OCI-LY3 (cell line): ENCODE measurements around the gene CTNND1.

ENCODE experiments used
- H2AFZ ChIP-seq: fragments of 200-600, 300-600 bp; shearing (Covaris generic); 2 replicates; pipeline ENCODE4 v1.6.0; 2014; ENCODE audit warnings: antibody characterized with exemption, low read depth, low read length
- H3K27ac ChIP-seq: fragments of 200-600, 300-600 bp; sonication (generic); 2 replicates; pipeline ENCODE4 v1.5.1; 2014; ENCODE audit warnings: mild to moderate bottlenecking, low read length, moderate library complexity, mixed read lengths
- H3K27me3 ChIP-seq: fragments of 200-600, 300-600 bp; sonication (generic); 2 replicates; pipeline ENCODE4 v1.6.1; 2014; ENCODE audit warnings: low read depth, low read length, mixed read lengths
- H3K36me3 ChIP-seq: fragments of 200-600, 300-600 bp; sonication (generic); replicated peaks from 2 replicates; pipeline ENCODE3; 2014; ENCODE audit warnings: low read depth, low read length, mixed read lengths
- H3K4me1 ChIP-seq: fragments of 300-600, 200-600 bp; sonication (generic); 2 replicates; pipeline ENCODE4 v1.6.1; 2014; ENCODE audit warnings: low read length, mixed read lengths
- H3K4me2 ChIP-seq: fragments of 200-600, 300-600 bp; sonication (generic); 2 replicates; pipeline ENCODE4 v1.6.1; 2014; ENCODE audit warnings: low read length, mixed read lengths
- H3K4me3 ChIP-seq: fragments of 300-600, 200-600 bp; sonication (generic); 2 replicates; pipeline ENCODE4 v1.5.1; 2014; ENCODE audit warnings: antibody characterized with exemption, mild to moderate bottlenecking, low read length, moderate library complexity
- H3K79me2 ChIP-seq: fragments of 300-600, 200-600 bp; shearing (Covaris generic); 2 replicates; pipeline ENCODE4 v1.6.1; 2014; ENCODE audit warnings: mild to moderate bottlenecking, low read length, mixed read lengths
- H3K9ac ChIP-seq: fragments of 300-600, 200-600 bp; shearing (Covaris generic); 2 replicates; pipeline ENCODE4 v1.6.0; 2014; ENCODE audit warnings: mild to moderate bottlenecking, low read length, moderate library complexity
- H3K9me3 ChIP-seq: fragments of 200-600, 300-600 bp; shearing (Covaris generic); 2 replicates; pipeline ENCODE4 v1.6.1; 2014; ENCODE audit warnings: low read length, mixed read lengths; ENCODE audit not compliant: insufficient read depth
- H4K20me1 ChIP-seq: fragments of 200-600, 300-600 bp; sonication (generic); 2 replicates; pipeline ENCODE4 v1.6.1; 2016; ENCODE audit warnings: low read length, mixed read lengths; ENCODE audit not compliant: insufficient read depth
- CTCF ChIP-seq: fragments of 200-600, 300-600 bp; sonication (generic); IDR thresholded peaks from 2 replicates; pipeline ENCODE4 v1.5.1; 2014; ENCODE audit warnings: antibody characterized with exemption, low read length, low read depth
- EZH2phosphoT487 ChIP-seq: fragments of 200-600 bp; shearing (Covaris generic); IDR thresholded peaks from 2 replicates; pipeline ENCODE4 v1.6.1; 2018; ENCODE audit warnings: antibody characterized with exemption, mixed run types, low read depth

The CTNND1 gene

GRCh38 chr11:57772562-57772961 lies 11.0 kb downstream of the CTNND1 start:
- Histone ChIP-seq H3K4me1 (no peaks in the 10 kb centered on the region), H3K9me3 (no peaks in the 10 kb centered on the region), H3K36me3 (no peaks in the 10 kb centered on the region), H3K4me2 (no peak overlapping the region), H3K79me2 (no peaks in the 10 kb centered on the region), H2AFZ (no peak overlapping the region), H4K20me1 (no peaks in the 10 kb centered on the region), H3K9ac (no peak overlapping the region), H3K27ac (no peak overlapping the region), H3K27me3 (no peaks in the 10 kb centered on the region), H3K4me3 (no peak overlapping the region)
- no peak for TF ChIP-seq EZH2phosphoT487
- no peak for TF ChIP-seq CTCF

GRCh38 chr11:57773026-57773598 lies 11.5 kb downstream of the CTNND1 start:
- H2AFZ ChIP-seq = no peak overlapping the region
- H3K27me3 ChIP-seq = no peaks in the 10 kb centered on the region
- no peak overlapping the region for H3K4me3 ChIP-seq
- no peak overlapping the region for H3K9ac ChIP-seq
- H3K4me1 ChIP-seq = no peaks in the 10 kb centered on the region
- no peak for TF ChIP-seq CTCF
- no peak for TF ChIP-seq EZH2phosphoT487
- no peaks in the 10 kb centered on the region for H3K36me3 ChIP-seq
- H3K27ac ChIP-seq = no peak overlapping the region
- no peaks in the 10 kb centered on the region for H4K20me1 ChIP-seq
- H3K4me2 ChIP-seq = no peak overlapping the region
- H3K79me2 ChIP-seq = no peaks in the 10 kb centered on the region
- H3K9me3 ChIP-seq = no peaks in the 10 kb centered on the region

DNA sequence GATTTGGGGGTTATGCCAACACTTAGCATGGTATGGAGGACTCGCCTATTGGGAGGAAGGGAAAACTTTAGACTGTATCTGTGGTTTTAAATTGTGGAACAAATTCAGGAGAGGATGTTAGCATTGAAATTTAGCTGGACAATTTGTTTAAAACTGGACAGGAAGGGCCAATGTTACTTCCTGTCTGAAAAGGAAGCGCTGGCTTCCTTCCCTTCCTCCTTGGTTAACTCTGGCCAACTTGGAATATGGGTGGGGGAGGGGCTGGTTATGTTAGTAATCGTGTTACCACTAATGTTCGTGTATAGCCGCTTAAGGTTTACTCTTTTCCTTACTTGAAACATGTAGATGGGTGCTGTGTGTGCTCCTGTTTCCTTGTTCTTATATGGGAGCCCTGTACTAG lies 13.9 kb downstream of the CTNND1 start:
- H3K4me2 ChIP-seq = no peak overlapping the region
- H3K9ac ChIP-seq = no peak overlapping the region
- H2AFZ ChIP-seq = no peak overlapping the region
- no peaks in the 10 kb centered on the region for H3K4me1 ChIP-seq
- no peaks in the 10 kb centered on the region for H3K79me2 ChIP-seq
- H4K20me1 ChIP-seq = no peaks in the 10 kb centered on the region
- H3K36me3 ChIP-seq = no peaks in the 10 kb centered on the region
- H3K27ac ChIP-seq = no peak overlapping the region
- no peak for TF ChIP-seq CTCF
- TF ChIP-seq EZH2phosphoT487 = no peak
- no peak overlapping the region for H3K4me3 ChIP-seq
- H3K9me3 ChIP-seq = no peaks in the 10 kb centered on the region
- H3K27me3 ChIP-seq = no peaks in the 10 kb centered on the region

GRCh38 chr11:57776031-57776521 lies 14.5 kb downstream of the CTNND1 start:
- no peak for TF ChIP-seq CTCF
- no peak for TF ChIP-seq EZH2phosphoT487
- Histone ChIP-seq H3K9me3 (no peaks in the 10 kb centered on the region), H4K20me1 (no peaks in the 10 kb centered on the region), H3K79me2 (no peaks in the 10 kb centered on the region), H3K27me3 (no peaks in the 10 kb centered on the region), H2AFZ (no peak overlapping the region), H3K4me1 (no peaks in the 10 kb centered on the region), H3K4me2 (no peak overlapping the region), H3K36me3 (no peaks in the 10 kb centered on the region), H3K27ac (no peak overlapping the region), H3K4me3 (no peak overlapping the region), H3K9ac (no peak overlapping the region)
